Measurements from ENCODE around the gene TMEM184B. TPM values are rescaled to one million over a fixed set of nuclear protein-coding genes. Genes with fewer than 3 reads are reported as not detected.

The TMEM184B gene
- total RNA-seq, 1 donor from 2014 or later, result 26.5 TPM

GRCh38 chr22:38192475-38192863 is 80.3 kb downstream of the TMEM184B start:
- H3K4me2 ChIP-seq, result no peak overlapping the region
- TF ChIP-seq EZH2 (IDR thresholded peaks at IDR 0.05) (no peak), EZH2phosphoT487 (IDR thresholded peaks at IDR 0.05) (no peak)
- TF ChIP-seq, protein P1, sequence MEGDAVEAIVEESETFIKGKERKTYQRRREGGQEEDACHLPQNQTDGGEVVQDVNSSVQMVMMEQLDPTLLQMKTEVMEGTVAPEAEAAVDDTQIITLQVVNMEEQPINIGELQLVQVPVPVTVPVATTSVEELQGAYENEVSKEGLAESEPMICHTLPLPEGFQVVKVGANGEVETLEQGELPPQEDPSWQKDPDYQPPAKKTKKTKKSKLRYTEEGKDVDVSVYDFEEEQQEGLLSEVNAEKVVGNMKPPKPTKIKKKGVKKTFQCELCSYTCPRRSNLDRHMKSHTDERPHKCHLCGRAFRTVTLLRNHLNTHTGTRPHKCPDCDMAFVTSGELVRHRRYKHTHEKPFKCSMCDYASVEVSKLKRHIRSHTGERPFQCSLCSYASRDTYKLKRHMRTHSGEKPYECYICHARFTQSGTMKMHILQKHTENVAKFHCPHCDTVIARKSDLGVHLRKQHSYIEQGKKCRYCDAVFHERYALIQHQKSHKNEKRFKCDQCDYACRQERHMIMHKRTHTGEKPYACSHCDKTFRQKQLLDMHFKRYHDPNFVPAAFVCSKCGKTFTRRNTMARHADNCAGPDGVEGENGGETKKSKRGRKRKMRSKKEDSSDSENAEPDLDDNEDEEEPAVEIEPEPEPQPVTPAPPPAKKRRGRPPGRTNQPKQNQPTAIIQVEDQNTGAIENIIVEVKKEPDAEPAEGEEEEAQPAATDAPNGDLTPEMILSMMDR (IDR thresholded peaks at IDR 0.05), result no peak
- H2AFZ ChIP-seq (replicated peaks), result no peak overlapping the region
- no peaks in the 10 kb centered on the region for H4K20me1 ChIP-seq (ENCODE audit: low read depth)
- no peaks in the 10 kb centered on the region for H3K27me3 ChIP-seq
- no peak for DNase-seq (ENCODE audit: low spot score)
- Mint-ChIP-seq H3K36me3 (no peaks in the 10 kb centered on the region), H3K27ac (peak overlapping the region; percentile 4), H3K9me3 (no peaks in the 10 kb centered on the region), H3K27me3 (ENCODE audit: insufficient read depth, low read depth) (peaks cover 2% of the 10 kb centered on the region), H3K4me1 (peaks cover 9% of the 10 kb centered on the region), H3K4me3 (no peak overlapping the region)
- H3K9me3 ChIP-seq (ENCODE audit: low read depth), result no peaks in the 10 kb centered on the region
- no peaks in the 10 kb centered on the region for H3K36me3 ChIP-seq
- H3K9ac ChIP-seq, result no peak overlapping the region
- H3K4me1 ChIP-seq, result no peaks in the 10 kb centered on the region
- H3K4me3 ChIP-seq, result no peak overlapping the region
- no peak overlapping the region for H3K27ac ChIP-seq
- no peaks in the 10 kb centered on the region for H3K79me2 ChIP-seq (ENCODE audit: low read depth)
- H3F3A ChIP-seq (ENCODE audit: low read depth), result no peaks in the 10 kb centered on the region

GRCh38 chr22:38191731-38192474 is 80.9 kb downstream of the TMEM184B start:
- no peak for DNase-seq (ENCODE audit: low spot score)
- Histone ChIP-seq H4K20me1 (ENCODE audit: low read depth) (no peaks in the 10 kb centered on the region), H3K36me3 (no peaks in the 10 kb centered on the region), H3K27me3 (no peaks in the 10 kb centered on the region), H3K9ac (no peak overlapping the region), H2AFZ (replicated peaks) (no peak overlapping the region), H3K9me3 (ENCODE audit: low read depth) (no peaks in the 10 kb centered on the region), H3K79me2 (ENCODE audit: low read depth) (no peaks in the 10 kb centered on the region), H3K27ac (no peak overlapping the region), H3K4me1 (no peaks in the 10 kb centered on the region), H3K4me2 (no peak overlapping the region), H3K4me3 (no peak overlapping the region), H3F3A (ENCODE audit: low read depth) (no peaks in the 10 kb centered on the region)
- Mint-ChIP-seq H3K9me3 (no peaks in the 10 kb centered on the region), H3K27ac (peak overlapping the region; percentile 4), H3K27me3 (ENCODE audit: insufficient read depth, low read depth) (peaks cover 2% of the 10 kb centered on the region), H3K4me1 (peaks cover 9% of the 10 kb centered on the region), H3K36me3 (no peaks in the 10 kb centered on the region), H3K4me3 (no peak overlapping the region)
- TF ChIP-seq EZH2phosphoT487 (IDR thresholded peaks at IDR 0.05), result no peak
- no peak for TF ChIP-seq EZH2 (IDR thresholded peaks at IDR 0.05)

DNA sequence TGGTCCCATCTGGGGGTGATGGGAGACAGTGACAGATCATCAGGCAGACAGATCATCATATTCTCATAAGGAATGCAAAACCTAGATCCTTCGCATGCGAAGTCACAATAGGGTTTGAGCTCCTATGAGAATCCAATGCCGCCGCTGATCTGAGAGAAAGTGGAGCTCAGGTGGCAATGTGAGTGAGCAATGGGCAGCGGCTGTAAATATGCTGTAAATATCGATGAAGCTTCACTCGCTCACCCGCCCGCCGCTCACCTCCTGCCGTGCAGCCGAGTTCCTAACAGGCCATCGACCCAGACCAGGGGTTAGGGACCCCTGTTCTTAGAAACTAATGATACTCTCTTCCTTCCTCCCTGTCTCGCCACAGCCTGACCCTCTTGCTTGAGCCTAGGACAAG is 81.8 kb downstream of the TMEM184B start:
- Mint-ChIP-seq H3K4me3 (no peak overlapping the region), H3K9me3 (no peaks in the 10 kb centered on the region), H3K27me3 (ENCODE audit: insufficient read depth, low read depth) (peaks cover 2% of the 10 kb centered on the region), H3K27ac (no peak overlapping the region), H3K4me1 (peaks cover 9% of the 10 kb centered on the region), H3K36me3 (no peaks in the 10 kb centered on the region)
- Histone ChIP-seq H3K4me3 (no peak overlapping the region), H3K27ac (no peak overlapping the region), H3K4me2 (no peak overlapping the region), H3K79me2 (ENCODE audit: low read depth) (no peaks in the 10 kb centered on the region), H3K27me3 (no peaks in the 10 kb centered on the region), H3K36me3 (no peaks in the 10 kb centered on the region), H3K9me3 (ENCODE audit: low read depth) (no peaks in the 10 kb centered on the region), H3F3A (ENCODE audit: low read depth) (no peaks in the 10 kb centered on the region), H4K20me1 (ENCODE audit: low read depth) (no peaks in the 10 kb centered on the region), H3K9ac (no peak overlapping the region), H3K4me1 (no peaks in the 10 kb centered on the region), H2AFZ (replicated peaks) (no peak overlapping the region)
- no peak for TF ChIP-seq EZH2phosphoT487 (IDR thresholded peaks at IDR 0.05)
- TF ChIP-seq, protein P1 (IDR thresholded peaks at IDR 0.05), result no peak
- TF ChIP-seq EZH2 (IDR thresholded peaks at IDR 0.05), result no peak
- DNase-seq (ENCODE audit: low spot score), result no peak

DNA sequence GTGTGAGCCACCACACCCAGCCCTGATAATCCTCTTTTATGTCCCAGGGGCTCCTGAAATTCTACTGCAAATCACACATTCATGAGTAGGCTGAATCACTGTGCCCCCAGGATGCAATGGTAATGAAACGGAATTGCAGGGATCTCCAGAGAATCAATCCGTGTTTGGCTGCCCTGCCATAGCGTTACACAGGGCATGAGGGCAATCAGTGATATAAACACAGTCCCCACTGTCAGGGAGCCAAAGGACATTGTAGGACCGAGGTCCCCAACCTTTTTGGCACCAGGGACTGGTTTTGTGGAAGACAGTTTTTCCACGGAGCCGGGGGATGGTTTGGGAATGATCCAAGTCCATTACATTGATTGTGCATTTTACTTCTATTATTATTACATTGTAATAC is 82.2 kb downstream of the TMEM184B start:
- Histone ChIP-seq H3K4me3 (no peak overlapping the region), H3K4me2 (no peak overlapping the region), H3K27ac (no peak overlapping the region), H3K36me3 (no peaks in the 10 kb centered on the region), H3F3A (ENCODE audit: low read depth) (no peaks in the 10 kb centered on the region), H2AFZ (replicated peaks) (no peak overlapping the region), H4K20me1 (ENCODE audit: low read depth) (no peaks in the 10 kb centered on the region), H3K9ac (no peak overlapping the region), H3K27me3 (no peaks in the 10 kb centered on the region), H3K9me3 (ENCODE audit: low read depth) (no peaks in the 10 kb centered on the region), H3K4me1 (no peaks in the 10 kb centered on the region), H3K79me2 (ENCODE audit: low read depth) (no peaks in the 10 kb centered on the region)
- Mint-ChIP-seq H3K27ac (no peak overlapping the region), H3K4me3 (no peak overlapping the region), H3K36me3 (no peaks in the 10 kb centered on the region), H3K9me3 (no peaks in the 10 kb centered on the region), H3K4me1 (peaks cover 9% of the 10 kb centered on the region), H3K27me3 (ENCODE audit: insufficient read depth, low read depth) (peaks cover 2% of the 10 kb centered on the region)
- DNase-seq (ENCODE audit: low spot score), result no peak
- no peak for TF ChIP-seq EZH2phosphoT487 (IDR thresholded peaks at IDR 0.05)
- no peak for TF ChIP-seq EZH2 (IDR thresholded peaks at IDR 0.05)
- TF ChIP-seq, protein P1 (IDR thresholded peaks at IDR 0.05), result no peak
